Naive thymus-derived CD4-positive, alpha-beta T cell (primary cell): Measurements from ENCODE around the gene GPR78. TPM values are rescaled to one million over a fixed set of nuclear protein-coding genes. Genes with fewer than 3 reads are reported as not detected.

Experiments used
- ATAC-seq: fragments of 150-1000 bp; cut with Tn5 transposase; 2 replicates; pipeline ENCODE4 v1.10.0; 2021; ENCODE audit warnings: mild to moderate bottlenecking, moderate library complexity
- CTCF ChIA-PET: fragments of 350-600 bp; sonication (Branson Sonifier 250); formaldehyde crosslinking; loops from one replicate; lab custom pipeline; 2021; ENCODE audit warnings: antibody characterized with exemption; lab: Charles Lee
- POLR2A ChIA-PET: fragments of 350-600 bp; sonication (Branson Sonifier 250); formaldehyde crosslinking; loops from one replicate; lab custom pipeline; 2021; ENCODE audit warnings: antibody characterized with exemption, inconsistent platforms; lab: Charles Lee
- DNase-seq, 9 donors: peaks; one replicate each; pipeline versions ENCODE4 v3.0.0 to v3.0.0-alpha.2; 2020 to 2022; ENCODE audit warnings: mixed read lengths in 1 of 9
- H3K27ac ChIP-seq: one replicate; pipeline ENCODE4 v1.7.0; 2013; ENCODE audit warnings: mild to moderate bottlenecking, low read depth, low read length, moderate library complexity
- H3K27me3 ChIP-seq, 2 donors: one replicate each; pipeline ENCODE4 v1.7.0; 2013; ENCODE audit warnings: low read length in 2 of 2, mild to moderate bottlenecking in 2 of 2, moderate library complexity in 2 of 2; ENCODE audit not compliant: control insufficient read depth in 2 of 2, insufficient read depth in 2 of 2
- H3K36me3 ChIP-seq, 3 experiments: 1 replicate in 2 of 3; 2 replicates in 1 of 3; pipeline ENCODE4 v1.7.0; 2013; ENCODE audit warnings: low read length in 3 of 3, mild to moderate bottlenecking in 3 of 3, moderate library complexity in 1 of 3; ENCODE audit not compliant: insufficient read depth in 3 of 3, control insufficient read depth in 2 of 3
- H3K4me1 ChIP-seq, 2 donors: one replicate each; pipeline ENCODE4 v1.7.0; 2013; ENCODE audit warnings: low read length in 2 of 2, mild to moderate bottlenecking in 2 of 2, moderate library complexity in 1 of 2; ENCODE audit not compliant: control insufficient read depth in 2 of 2, insufficient read depth in 2 of 2
- H3K4me3 ChIP-seq: 2 replicates; pipeline ENCODE4 v1.7.0; 2013; ENCODE audit warnings: mild to moderate bottlenecking, low read length
- H3K9me3 ChIP-seq, 3 experiments: 1 replicate in 2 of 3; 2 replicates in 1 of 3; pipeline ENCODE4 v1.7.0; 2013; ENCODE audit warnings: low read length in 3 of 3; ENCODE audit not compliant: control insufficient read depth in 2 of 3
- H3K27ac Mint-ChIP-seq, 9 donors: one replicate each; pipeline ENCODE4 v1.8.0; 2020 to 2022; ENCODE audit warnings: mixed read lengths in 9 of 9, mild to moderate bottlenecking in 8 of 9, moderate library complexity in 5 of 9, inconsistent platforms in 2 of 9
- H3K27me3 Mint-ChIP-seq, 5 donors: one replicate each; pipeline ENCODE4 v1.8.0; 2021 to 2022; ENCODE audit warnings: mixed read lengths in 5 of 5, mild to moderate bottlenecking in 1 of 5
- H3K36me3 Mint-ChIP-seq, 5 donors: one replicate each; pipeline ENCODE4 v1.8.0; 2020 to 2022; ENCODE audit warnings: mixed read lengths in 5 of 5, mild to moderate bottlenecking in 3 of 5, inconsistent platforms in 1 of 5
- H3K4me1 Mint-ChIP-seq, 7 donors: one replicate each; pipeline ENCODE4 v1.8.0; 2020 to 2022; ENCODE audit warnings: mixed read lengths in 7 of 7, mild to moderate bottlenecking in 3 of 7, inconsistent platforms in 1 of 7
- H3K4me3 Mint-ChIP-seq, 10 donors: one replicate each; pipeline ENCODE4 v1.8.0; 2020 to 2022; ENCODE audit warnings: mild to moderate bottlenecking in 10 of 10, mixed read lengths in 10 of 10, moderate library complexity in 6 of 10, inconsistent platforms in 2 of 10
- H3K9me3 Mint-ChIP-seq, 11 donors: one replicate each; pipeline ENCODE4 v1.8.0; 2020 to 2022; ENCODE audit warnings: mixed read lengths in 11 of 11, mild to moderate bottlenecking in 4 of 11, inconsistent platforms in 1 of 11, moderate library complexity in 1 of 11
- intact Hi-C, 2 donors: fragments of 100-400 bp; cut with micrococcal nuclease; formaldehyde crosslinking; loops; one replicate each; pipeline ENCODE4 v1.15.1; 2023
- polyA plus RNA-seq, 2 donors: library from polyadenylated mRNA; unstranded; fragments of 300-500 nt; fragmentation: Illumina TruSeq; gene quantifications; one replicate each; pipeline ENCODE4 v1.2.3, GENCODE V29; 2021
- total RNA-seq, 6 experiments: library from RNA in 5 of 6; stranded (reverse) in 5 of 6; gene quantifications; 1 replicate in 5 of 6; 2 replicates in 1 of 6; pipeline ENCODE4 v1.2.3 and lab custom pipeline; 2021 to 2026

GPR78 gene
- total and polyA plus RNA-seq, 7 experiments from 2014 or later, result not detected

DNA sequence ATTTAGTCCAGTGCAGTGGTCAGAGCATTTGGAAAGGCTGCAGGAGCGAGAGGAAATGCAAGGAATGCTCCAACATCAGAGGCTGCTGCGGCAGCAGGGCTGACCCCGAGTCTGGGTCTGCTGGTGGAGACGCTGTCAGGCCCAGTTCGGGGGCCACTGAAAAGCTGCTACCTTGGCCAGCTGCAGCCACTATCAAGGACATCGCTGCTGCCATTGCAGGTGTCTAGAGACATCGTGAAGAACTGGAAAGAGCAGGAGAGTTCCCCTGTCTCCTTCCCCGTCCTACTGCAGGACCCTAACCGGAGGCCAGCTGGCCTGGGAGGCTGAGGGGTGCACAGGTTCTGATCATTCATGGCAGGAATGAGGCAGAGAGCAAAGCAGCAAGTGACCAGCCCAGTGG lies 29.5 kb upstream of the GPR78 start:
- CTCF ChIA-PET, result no interaction called here
- intact Hi-C loops, result no loop called here

DNA sequence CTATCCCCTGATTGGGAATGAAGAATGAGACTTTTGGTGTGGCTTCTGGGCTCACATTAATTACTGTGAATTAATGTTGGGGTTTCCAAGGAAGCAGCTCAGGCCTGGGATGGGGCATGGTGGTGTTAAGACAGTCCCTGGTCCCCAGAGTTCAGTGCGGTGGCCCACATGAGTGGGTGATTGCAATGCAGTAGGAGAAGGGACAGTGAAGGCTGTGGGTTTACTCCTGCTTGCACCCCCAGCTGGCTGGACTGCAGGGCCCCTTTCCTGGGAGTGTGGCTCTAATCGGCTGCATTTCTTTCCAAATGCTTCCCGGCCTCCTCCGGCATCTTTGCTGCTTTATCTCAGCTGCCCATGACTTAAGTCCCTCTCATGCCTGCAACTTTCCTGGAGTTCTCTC lies 28.2 kb upstream of the GPR78 start:
- Histone ChIP-seq H3K4me1 (no peaks in the 10 kb centered on the region), H3K9me3 (no peaks in the 10 kb centered on the region), H3K27me3 (no peaks in the 10 kb centered on the region), H3K36me3 (no peaks in the 10 kb centered on the region), H3K27ac (no peak overlapping the region), H3K4me3 (no peak overlapping the region)
- Mint-ChIP-seq H3K36me3 (no peaks in the 10 kb centered on the region), H3K9me3 (peaks cover 0 to 1% (median 0%) of the 10 kb centered on the region in 11 donors), H3K4me1 (peaks cover 0 to 2% (median 0%) of the 10 kb centered on the region in 7 donors), H3K4me3 (no peak overlapping the region), H3K27ac (no peak overlapping the region), H3K27me3 (no peaks in the 10 kb centered on the region)
- ChIA-PET CTCF (no interaction called here), POLR2A (no interaction called here)
- DNase-seq (no peak), ATAC-seq (no peak)
- intact Hi-C loops, result no loop called here

More for the DNA sequence above, 29.5 kb upstream of the GPR78 start:
- Histone ChIP-seq H3K4me3 (no peak overlapping the region), H3K27me3 (no peaks in the 10 kb centered on the region), H3K36me3 (no peaks in the 10 kb centered on the region), H3K4me1 (no peaks in the 10 kb centered on the region), H3K27ac (no peak overlapping the region), H3K9me3 (no peaks in the 10 kb centered on the region)
- DNase-seq (no peak), ATAC-seq (no peak)
- H3K36me3 Mint-ChIP-seq, result no peaks in the 10 kb centered on the region
- POLR2A ChIA-PET, result no interaction called here
- H3K27ac Mint-ChIP-seq, result no peak overlapping the region
- H3K4me3 Mint-ChIP-seq, result no peak overlapping the region
- H3K27me3 Mint-ChIP-seq, result peaks cover 0 to 1% (median 0%) of the 10 kb centered on the region in 5 donors
- peaks cover 0 to 1% (median 0%) of the 10 kb centered on the region in 11 donors for H3K9me3 Mint-ChIP-seq
- H3K4me1 Mint-ChIP-seq, result peaks cover 0 to 2% (median 0%) of the 10 kb centered on the region in 7 donors

- Histone ChIP-seq H3K27ac (no peak overlapping the region), H3K27me3 (no peaks in the 10 kb centered on the region), H3K9me3 (no peaks in the 10 kb centered on the region), H3K4me3 (no peak overlapping the region), H3K36me3 (no peaks in the 10 kb centered on the region), H3K4me1 (no peaks in the 10 kb centered on the region)
- H3K4me1 Mint-ChIP-seq, result no peaks in the 10 kb centered on the region
- no peak overlapping the region for H3K4me3 Mint-ChIP-seq
- ATAC-seq (no peak), DNase-seq (no peak)
- H3K36me3 Mint-ChIP-seq, result no peaks in the 10 kb centered on the region
- H3K27ac Mint-ChIP-seq, result no peak overlapping the region
- peaks cover 0 to 1% (median 0%) of the 10 kb centered on the region in 11 donors for H3K9me3 Mint-ChIP-seq
- H3K27me3 Mint-ChIP-seq, result no peaks in the 10 kb centered on the region
- intact Hi-C loops, result no loop called here
- POLR2A ChIA-PET, result no interaction called here
- CTCF ChIA-PET, result no interaction called here
These were observed 27.5 kb upstream of the GPR78 start for GRCh38 chr4:8552581-8553205.

- Histone ChIP-seq H3K36me3 (no peaks in the 10 kb centered on the region), H3K4me1 (no peaks in the 10 kb centered on the region), H3K4me3 (no peak overlapping the region), H3K27me3 (no peaks in the 10 kb centered on the region), H3K9me3 (no peaks in the 10 kb centered on the region), H3K27ac (no peak overlapping the region)
- Mint-ChIP-seq H3K9me3 (peaks cover 0 to 1% (median 0%) of the 10 kb centered on the region in 11 donors), H3K4me3 (no peak overlapping the region), H3K4me1 (no peaks in the 10 kb centered on the region), H3K27me3 (no peaks in the 10 kb centered on the region), H3K27ac (no peak overlapping the region), H3K36me3 (no peaks in the 10 kb centered on the region)
- intact Hi-C loops, result no loop called here
- ChIA-PET CTCF (no interaction called here), POLR2A (no interaction called here)
- ATAC-seq (no peak), DNase-seq (no peak)
These were observed 27.0 kb upstream of the GPR78 start for GRCh38 chr4:8553216-8553615.

DNA sequence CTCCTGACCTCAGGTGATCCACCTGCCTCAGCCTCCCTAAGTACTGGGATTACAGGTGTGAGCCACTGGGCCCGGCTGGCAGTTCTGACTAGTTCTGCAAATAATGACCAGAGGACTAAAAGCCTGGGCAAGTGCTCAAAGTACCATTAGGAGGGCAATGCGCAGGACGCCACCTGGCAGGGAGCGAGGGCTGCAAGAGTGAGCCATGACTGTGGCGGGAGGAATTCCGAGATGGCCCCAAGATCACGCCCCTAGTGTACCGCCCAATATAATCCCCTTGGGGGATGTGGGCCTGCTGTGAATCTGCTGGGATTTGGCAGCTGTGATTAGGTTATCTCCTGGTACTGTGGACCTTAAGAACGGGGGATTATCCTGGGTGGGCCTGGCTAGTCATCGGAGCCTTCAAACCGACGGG lies 26.2 kb upstream of the GPR78 start:
- Histone ChIP-seq H3K4me1 (no peaks in the 10 kb centered on the region), H3K36me3 (no peaks in the 10 kb centered on the region), H3K4me3 (no peak overlapping the region), H3K9me3 (no peaks in the 10 kb centered on the region), H3K27me3 (no peaks in the 10 kb centered on the region), H3K27ac (no peak overlapping the region)
- ChIA-PET POLR2A (no interaction called here), CTCF (no interaction called here)
- Mint-ChIP-seq H3K4me1 (no peaks in the 10 kb centered on the region), H3K9me3 (peaks cover 0 to 1% (median 0%) of the 10 kb centered on the region in 11 donors), H3K4me3 (no peak overlapping the region), H3K27me3 (no peaks in the 10 kb centered on the region), H3K36me3 (no peaks in the 10 kb centered on the region), H3K27ac (no peak overlapping the region)
- DNase-seq (no peak), ATAC-seq (no peak)
- intact Hi-C loops, result no loop called here

- Mint-ChIP-seq H3K36me3 (no peaks in the 10 kb centered on the region), H3K27ac (no peak overlapping the region), H3K4me1 (no peaks in the 10 kb centered on the region), H3K9me3 (peaks cover 0 to 1% (median 0%) of the 10 kb centered on the region in 11 donors), H3K4me3 (no peak overlapping the region), H3K27me3 (no peaks in the 10 kb centered on the region)
- ChIA-PET CTCF (no interaction called here), POLR2A (no interaction called here)
- Histone ChIP-seq H3K27me3 (no peaks in the 10 kb centered on the region), H3K36me3 (no peaks in the 10 kb centered on the region), H3K27ac (no peak overlapping the region), H3K9me3 (no peaks in the 10 kb centered on the region), H3K4me3 (no peak overlapping the region), H3K4me1 (no peaks in the 10 kb centered on the region)
- ATAC-seq, result no peak
- no peak for DNase-seq
- intact Hi-C loops, result no loop called here
These were observed 25.6 kb upstream of the GPR78 start for GRCh38 chr4:8554555-8555100.

DNA sequence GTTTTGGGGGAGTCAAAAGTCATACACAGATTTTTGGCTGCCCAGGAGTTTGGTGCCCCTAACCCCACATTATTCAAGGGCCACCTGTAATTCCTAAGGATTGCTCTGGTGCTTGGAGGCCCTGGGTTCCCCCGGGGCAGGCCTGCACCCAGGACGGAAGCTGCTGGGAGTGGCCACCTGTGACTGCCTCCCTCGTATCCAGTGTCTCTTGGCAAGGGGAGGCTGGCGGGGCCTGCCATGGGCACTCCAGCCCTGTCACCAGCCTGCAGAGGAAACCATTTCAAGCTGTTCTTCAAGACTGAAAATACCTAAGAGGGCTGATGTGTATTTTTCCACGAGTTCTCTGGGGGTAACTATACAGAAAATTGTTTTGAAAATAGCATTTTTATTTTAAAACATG lies 24.5 kb upstream of the GPR78 start:
- Mint-ChIP-seq H3K36me3 (no peaks in the 10 kb centered on the region), H3K27me3 (no peaks in the 10 kb centered on the region), H3K4me1 (no peaks in the 10 kb centered on the region), H3K9me3 (peaks cover 0 to 1% (median 0%) of the 10 kb centered on the region in 11 donors), H3K4me3 (no peak overlapping the region), H3K27ac (no peak overlapping the region)
- intact Hi-C loops, result no loop called here
- ChIA-PET CTCF (no interaction called here), POLR2A (no interaction called here)
- Histone ChIP-seq H3K9me3 (no peaks in the 10 kb centered on the region), H3K27me3 (no peaks in the 10 kb centered on the region), H3K4me3 (no peak overlapping the region), H3K36me3 (no peaks in the 10 kb centered on the region), H3K27ac (no peak overlapping the region), H3K4me1 (no peaks in the 10 kb centered on the region)
- DNase-seq (no peak), ATAC-seq (no peak)
